ENCODE results near the gene CTTNBP2NL.

DNA sequence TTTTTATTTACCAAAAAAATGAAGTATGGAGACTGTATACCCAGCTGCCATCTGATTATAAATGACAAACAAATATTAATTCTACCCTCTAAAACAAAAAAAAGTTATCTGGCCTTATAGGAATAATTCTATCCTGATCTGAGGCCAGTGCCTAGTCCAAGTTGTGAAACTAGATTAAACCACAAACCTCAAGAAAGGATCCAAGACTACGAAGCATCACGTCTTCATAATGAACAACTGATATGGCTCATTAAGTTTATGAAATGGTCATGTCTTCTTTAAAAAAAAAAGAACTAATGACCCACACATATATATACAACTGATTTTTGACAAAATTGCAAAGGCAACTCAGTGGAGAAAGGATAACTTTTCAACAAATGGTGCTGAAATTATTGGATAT is 32.4 kb upstream of the CTTNBP2NL start:
- TF ChIP-seq SMC3 (IDR thresholded peaks at IDR 0.05; ENCODE audit: low read depth, low read length) = no peak
- TF ChIP-seq, protein P1, sequence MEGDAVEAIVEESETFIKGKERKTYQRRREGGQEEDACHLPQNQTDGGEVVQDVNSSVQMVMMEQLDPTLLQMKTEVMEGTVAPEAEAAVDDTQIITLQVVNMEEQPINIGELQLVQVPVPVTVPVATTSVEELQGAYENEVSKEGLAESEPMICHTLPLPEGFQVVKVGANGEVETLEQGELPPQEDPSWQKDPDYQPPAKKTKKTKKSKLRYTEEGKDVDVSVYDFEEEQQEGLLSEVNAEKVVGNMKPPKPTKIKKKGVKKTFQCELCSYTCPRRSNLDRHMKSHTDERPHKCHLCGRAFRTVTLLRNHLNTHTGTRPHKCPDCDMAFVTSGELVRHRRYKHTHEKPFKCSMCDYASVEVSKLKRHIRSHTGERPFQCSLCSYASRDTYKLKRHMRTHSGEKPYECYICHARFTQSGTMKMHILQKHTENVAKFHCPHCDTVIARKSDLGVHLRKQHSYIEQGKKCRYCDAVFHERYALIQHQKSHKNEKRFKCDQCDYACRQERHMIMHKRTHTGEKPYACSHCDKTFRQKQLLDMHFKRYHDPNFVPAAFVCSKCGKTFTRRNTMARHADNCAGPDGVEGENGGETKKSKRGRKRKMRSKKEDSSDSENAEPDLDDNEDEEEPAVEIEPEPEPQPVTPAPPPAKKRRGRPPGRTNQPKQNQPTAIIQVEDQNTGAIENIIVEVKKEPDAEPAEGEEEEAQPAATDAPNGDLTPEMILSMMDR (conservative IDR thresholded peaks at IDR 0.05; ENCODE audit: low read depth, low read length) = no peak
- no peak for TF ChIP-seq POLR2A (IDR thresholded peaks at IDR 0.05; ENCODE audit: low read depth, low read length)
